Prostate gland (tissue), 2 donors: ENCODE measurements around the gene SNRPN. TPM values are rescaled to one million over a fixed set of nuclear protein-coding genes. Genes with fewer than 3 reads are reported as not detected.

Experiments
- small RNA-seq, 2 donors: library from RNA; depleted of rRNA; stranded (forward); fragments of <200 nt; gene quantifications; one replicate each; pipeline ENCODE3, GENCODE V24; 2016
- total RNA-seq, 2 donors: library from RNA; depleted of rRNA; stranded (reverse); fragments of >200 nt; gene quantifications; one replicate each; pipeline ENCODE4 v1.1.0, GENCODE V29; 2016

Gene SNRPN
- total RNA-seq, 2 donors from 2014 or later: 312 to 514 TPM

Small RNAs within 50 kb of the gene (small RNA-seq; reads per million reads assigned to genes)
- 0 reads per million in 2 donors for gene AC090602.1
- gene AC124312.4: 0.09 to 0.10 reads per million in 2 donors
- 0 reads per million in 2 donors for gene AC124312.5

Other genes starting within 250 kb of the SNRPN start
- 1 to 10 TPM; 6.9 to 9.6 TPM for gene SNURF, start within 50 bp of the SNRPN start, total RNA-seq